Measurements from ENCODE around the gene ASGR1.

Gene ASGR1

GRCh38 chr17:7133916-7134315 is 45.3 kb downstream of the ASGR1 start:
- H3K27me3 ChIP-seq (ENCODE audit: insufficient read depth, low read length, poor library complexity, severe bottlenecking), result no peaks in the 10 kb centered on the region
- no peak overlapping the region for H3K4me2 ChIP-seq (ENCODE audit: low read depth, low read length, poor library complexity, severe bottlenecking)

GRCh38 chr17:7133424-7133823 is 45.7 kb downstream of the ASGR1 start:
- no peak overlapping the region for H3K4me3 ChIP-seq (ENCODE audit: low read length, poor library complexity, severe bottlenecking)
- H3K79me2 ChIP-seq (ENCODE audit: insufficient read depth, low read length), result no peaks in the 10 kb centered on the region
- H3K36me3 ChIP-seq (ENCODE audit: insufficient read depth, low read length), result no peaks in the 10 kb centered on the region
- H3F3A ChIP-seq (ENCODE audit: low read depth), result no peaks in the 10 kb centered on the region
- H3K27me3 ChIP-seq (ENCODE audit: insufficient read depth, low read length, poor library complexity, severe bottlenecking), result no peaks in the 10 kb centered on the region
- H2AFZ ChIP-seq (ENCODE audit: low read length), result peak overlapping the region; percentile 52; the same call in 1 of the 2 replicates
- no peak for TF ChIP-seq EZH2phosphoT487 (IDR thresholded peaks at IDR 0.05; ENCODE audit: borderline replicate concordance)
- TF ChIP-seq CTCF (conservative IDR thresholded peaks at IDR 0.05; ENCODE audit: low read length), result peak; percentile 46
- no peak overlapping the region for H3K4me2 ChIP-seq (ENCODE audit: low read depth, low read length, poor library complexity, severe bottlenecking)
- no peaks in the 10 kb centered on the region for H3K9me3 ChIP-seq (ENCODE audit: insufficient read depth, low read depth, low read length)
- no peaks in the 10 kb centered on the region for H3K9me2 ChIP-seq (replicated peaks; ENCODE audit: low read depth, low read length)
- no peak overlapping the region for H3K9ac ChIP-seq (ENCODE audit: low read depth, low read length, poor library complexity, severe bottlenecking)
- H3K4me1 ChIP-seq (ENCODE audit: insufficient read depth, low read length, poor library complexity, severe bottlenecking), result no peaks in the 10 kb centered on the region
- no peaks in the 10 kb centered on the region for H4K20me1 ChIP-seq (ENCODE audit: insufficient read depth, low read length, poor library complexity, severe bottlenecking)

More at GRCh38 chr17:7133916-7134315, 45.3 kb downstream of the ASGR1 start:
- Histone ChIP-seq H3K9me3 (ENCODE audit: insufficient read depth, low read depth, low read length) (no peaks in the 10 kb centered on the region), H4K20me1 (ENCODE audit: insufficient read depth, low read length, poor library complexity, severe bottlenecking) (no peaks in the 10 kb centered on the region), H3K4me3 (ENCODE audit: low read length, poor library complexity, severe bottlenecking) (no peak overlapping the region), H3K9ac (ENCODE audit: low read depth, low read length, poor library complexity, severe bottlenecking) (no peak overlapping the region), H3K9me2 (replicated peaks; ENCODE audit: low read depth, low read length) (no peaks in the 10 kb centered on the region), H3F3A (ENCODE audit: low read depth) (no peaks in the 10 kb centered on the region), H3K36me3 (ENCODE audit: insufficient read depth, low read length) (no peaks in the 10 kb centered on the region), H2AFZ (ENCODE audit: low read length) (peak overlapping the region; percentile 52; the same call in 1 of the 2 replicates), H3K79me2 (ENCODE audit: insufficient read depth, low read length) (no peaks in the 10 kb centered on the region), H3K4me1 (ENCODE audit: insufficient read depth, low read length, poor library complexity, severe bottlenecking) (no peaks in the 10 kb centered on the region)
- TF ChIP-seq EZH2phosphoT487 (IDR thresholded peaks at IDR 0.05; ENCODE audit: borderline replicate concordance), result no peak
- TF ChIP-seq CTCF (conservative IDR thresholded peaks at IDR 0.05; ENCODE audit: low read length), result no peak

GRCh38 chr17:7132511-7133094 is 46.6 kb downstream of the ASGR1 start:
- no peaks in the 10 kb centered on the region for H3K9me2 ChIP-seq (replicated peaks; ENCODE audit: low read depth, low read length)
- H3K4me3 ChIP-seq (ENCODE audit: low read length, poor library complexity, severe bottlenecking), result no peak overlapping the region
- H3K27me3 ChIP-seq (ENCODE audit: insufficient read depth, low read length, poor library complexity, severe bottlenecking), result no peaks in the 10 kb centered on the region
- no peaks in the 10 kb centered on the region for H3K36me3 ChIP-seq (ENCODE audit: insufficient read depth, low read length)
- H4K20me1 ChIP-seq (ENCODE audit: insufficient read depth, low read length, poor library complexity, severe bottlenecking), result no peaks in the 10 kb centered on the region
- H3K79me2 ChIP-seq (ENCODE audit: insufficient read depth, low read length), result no peaks in the 10 kb centered on the region
- no peak for TF ChIP-seq CTCF (conservative IDR thresholded peaks at IDR 0.05; ENCODE audit: low read length)
- no peak for TF ChIP-seq EZH2phosphoT487 (IDR thresholded peaks at IDR 0.05; ENCODE audit: borderline replicate concordance)
- no peak overlapping the region for H3K9ac ChIP-seq (ENCODE audit: low read depth, low read length, poor library complexity, severe bottlenecking)
- no peaks in the 10 kb centered on the region for H3K9me3 ChIP-seq (ENCODE audit: insufficient read depth, low read depth, low read length)
- no peaks in the 10 kb centered on the region for H3F3A ChIP-seq (ENCODE audit: low read depth)
- no peak overlapping the region for H3K4me2 ChIP-seq (ENCODE audit: low read depth, low read length, poor library complexity, severe bottlenecking)
- H3K4me1 ChIP-seq (ENCODE audit: insufficient read depth, low read length, poor library complexity, severe bottlenecking), result no peaks in the 10 kb centered on the region
- no peak overlapping the region for H2AFZ ChIP-seq (ENCODE audit: low read length)

All from Loucy (cell line).